Measurements from ENCODE around the gene DMBT1. TPM values are rescaled to one million over a fixed set of nuclear protein-coding genes. Genes with fewer than 3 reads are reported as not detected.

Gene DMBT1
- total and polyA plus RNA-seq, 10 of the 15 experiments (the other 5 are each of a cell fraction or from before 2014, with no cell fraction given), result under 0.01 to 0.13 (median 0.03) TPM; not detected in 5

GRCh38 chr10:122548407-122549085, 12.0 kb upstream of the DMBT1 start:
- Histone ChIP-seq H3K9ac (ENCODE audit: control insufficient read depth, insufficient read depth, low read length) (no peak overlapping the region), H3K9me3 (replicated peaks; ENCODE audit: control insufficient read depth, insufficient read depth, low read length) (no peaks in the 10 kb centered on the region), H3K79me2 (ENCODE audit: control insufficient read depth, insufficient read depth, low read length) (no peaks in the 10 kb centered on the region), H3K27me3 (replicated peaks in 1 of 2; ENCODE audit: control insufficient read depth in 2 of 2, insufficient read depth in 2 of 2, low read length in 1 of 2) (no peaks in the 10 kb centered on the region), H3K4me2 (ENCODE audit: control insufficient read depth, insufficient read depth) (no peak overlapping the region), H3K36me3 (ENCODE audit: control insufficient read depth in 2 of 2, insufficient read depth in 2 of 2, low read length in 1 of 2) (no peaks in the 10 kb centered on the region), H4K20me1 (ENCODE audit: control insufficient read depth, insufficient read depth) (no peaks in the 10 kb centered on the region), H3K4me1 (ENCODE audit: control insufficient read depth, insufficient read depth, low read length) (no peaks in the 10 kb centered on the region), H3K27ac (ENCODE audit: control insufficient read depth, insufficient read depth) (no peak overlapping the region), H3K4me3 (no peak overlapping the region), H2AFZ (ENCODE audit: control insufficient read depth, low read depth, low read length) (no peak overlapping the region)
- no TSS peak for BruUV-seq (replicated peaks)
- in situ Hi-C loops (cut with MboI), result no loop called here
- ChIA-PET CTCF (interaction anchor here (0.7 kb wide), 1 partner anchor 114 kb away, joined by 3 read pairs; no protein-coding TSS in a partner anchor), RAD21 (ENCODE audit: unreplicated experiment) (no interaction called here), SMC1A (ENCODE audit: uncharacterized antibody, unreplicated experiment) (no interaction called here), POLR2A (no interaction called here)
- DNase-seq (ENCODE audit: low read depth, low spot score) (no peak), FAIRE-seq (no peak), ATAC-seq (no peak)
- intact Hi-C loops (cut with micrococcal nuclease; ENCODE audit: unreplicated experiment), result no loop called here
- 30% methylated on average over 11 of the region's 11 CpGs for WGBS (ENCODE audit: insufficient coverage, insufficient replicate concordance, low lambda C conversion rate, missing lambda C conversion rate)
- TF ChIP-seq EZH2 (IDR thresholded peaks at IDR 0.05; ENCODE audit: borderline replicate concordance, control insufficient read depth, low read depth, low read length) (no peak), TCF7 (IDR thresholded peaks at IDR 0.05; ENCODE audit: borderline replicate concordance) (no peak), BMI1 (IDR thresholded peaks at IDR 0.05; ENCODE audit: borderline replicate concordance) (no peak), ZNF687 (IDR thresholded peaks at IDR 0.05) (no peak), ZBED1 (IDR thresholded peaks at IDR 0.05; ENCODE audit: borderline replicate concordance) (no peak), HCFC1 (IDR thresholded peaks at IDR 0.05; ENCODE audit: low read length) (no peak), DPF2 (IDR thresholded peaks at IDR 0.05) (no peak), BCL11A (IDR thresholded peaks at IDR 0.05; ENCODE audit: low read depth, low read length) (no peak), EP300 (IDR thresholded peaks at IDR 0.05; ENCODE audit: borderline replicate concordance in 1 of 2, control insufficient read depth in 1 of 2, low read depth in 2 of 2, low read length in 2 of 2) (no peak), FOXK2 (IDR thresholded peaks at IDR 0.05) (no peak), GABPA (IDR thresholded peaks at IDR 0.05; ENCODE audit: low read depth) (no peak), MLLT1 (IDR thresholded peaks at IDR 0.05) (no peak), ASH2L (IDR thresholded peaks at IDR 0.05; ENCODE audit: borderline replicate concordance, low read depth) (no peak), PAX8 (IDR thresholded peaks at IDR 0.05) (no peak), MEF2A (IDR thresholded peaks at IDR 0.05; ENCODE audit: insufficient read depth, low read depth, low read length) (no peak)

Measured in GM12878 (cell line).